HG03196 (cell line): ENCODE data around the gene CGB3.
"Not testable (repeated sequence)": the region's sequence is repeated elsewhere in the genome, so short reads cannot be mapped to it uniquely, and the experiment has no call there.

ENCODE experiments used
- ATAC-seq: cut with Tn5 transposase; IDR thresholded peaks from one replicate; pipeline ENCODE4 v1.9.1; 2021; ENCODE audit not compliant: unreplicated experiment

Gene CGB3

GRCh38 chr19:49042666-49043065, 18.5 kb upstream of the CGB3 start:
- not testable (repeated sequence) for ATAC-seq

DNA sequence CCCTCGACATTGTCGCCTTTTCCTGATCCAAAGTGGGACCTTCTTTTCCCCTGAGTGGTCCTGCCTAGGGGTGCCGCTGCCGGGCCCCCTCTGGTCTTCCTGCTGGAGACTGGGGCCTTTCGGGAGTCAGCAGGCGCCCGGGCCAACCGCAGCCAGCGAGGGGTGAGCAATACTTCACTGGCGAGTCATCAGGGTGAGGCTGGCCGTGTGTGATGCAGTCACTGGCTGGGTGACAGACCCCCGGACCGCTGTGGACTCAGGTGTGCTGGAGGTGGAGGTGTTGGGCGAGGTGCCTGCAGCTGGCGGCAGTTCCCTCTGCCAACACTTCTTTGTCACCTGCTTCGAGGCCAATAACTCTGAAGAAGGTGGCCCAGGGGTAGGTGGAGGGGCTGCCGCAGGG, 18.0 kb upstream of the CGB3 start:
- no peak for ATAC-seq

- ATAC-seq, result not testable (repeated sequence)
Observed at GRCh38 chr19:49039736-49040135, 15.6 kb upstream of the CGB3 start.

- not testable (repeated sequence) for ATAC-seq
Observed at GRCh38 chr19:49038557-49039276, 14.6 kb upstream of the CGB3 start.

DNA sequence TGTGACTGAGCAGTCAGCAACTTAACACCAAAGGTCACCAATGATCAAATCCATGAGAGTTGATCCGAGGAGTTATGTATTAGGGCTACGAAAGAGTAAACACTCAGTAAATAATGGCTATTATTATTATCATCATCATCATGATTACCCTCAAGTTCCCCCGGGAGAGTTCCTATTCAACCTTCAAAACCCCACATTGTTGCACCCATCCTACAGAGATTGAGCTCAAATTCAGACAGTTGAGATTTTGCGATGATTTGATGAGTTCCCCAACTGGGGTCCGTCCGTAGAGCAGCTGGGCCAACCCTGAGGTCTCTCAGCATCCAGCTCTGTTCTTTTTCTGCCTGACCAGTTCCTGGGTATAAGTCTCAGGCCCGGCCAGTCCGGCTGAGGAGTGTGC, 14.0 kb upstream of the CGB3 start:
- not testable (repeated sequence) for ATAC-seq

DNA sequence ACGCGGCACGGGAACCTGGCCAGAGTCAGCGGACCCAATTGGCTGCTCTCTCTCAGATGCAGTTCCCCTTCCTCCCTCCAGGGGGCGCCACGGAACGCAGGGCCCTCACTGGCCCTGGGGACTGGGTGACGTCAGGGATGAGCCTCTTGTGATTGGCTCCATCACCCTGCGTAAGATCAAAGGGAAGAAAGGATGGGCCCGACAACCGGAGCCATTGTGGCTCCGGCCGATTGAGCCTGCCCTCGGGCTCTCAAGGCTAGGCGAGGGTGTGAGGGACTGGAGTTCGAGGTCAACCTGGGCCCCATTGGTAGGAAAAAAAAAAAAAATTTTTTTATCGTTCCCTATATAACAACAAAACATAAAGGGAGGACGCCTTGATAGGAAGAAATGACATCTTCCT, 12.7 kb upstream of the CGB3 start, which contains the start of gene CGB1:
CGB1 (minus strand) TSS at position 81 of the 400 bp plus-strand sequence. CDS start 184 bp downstream, outside the sequence.
- ATAC-seq, result not testable (repeated sequence)

DNA sequence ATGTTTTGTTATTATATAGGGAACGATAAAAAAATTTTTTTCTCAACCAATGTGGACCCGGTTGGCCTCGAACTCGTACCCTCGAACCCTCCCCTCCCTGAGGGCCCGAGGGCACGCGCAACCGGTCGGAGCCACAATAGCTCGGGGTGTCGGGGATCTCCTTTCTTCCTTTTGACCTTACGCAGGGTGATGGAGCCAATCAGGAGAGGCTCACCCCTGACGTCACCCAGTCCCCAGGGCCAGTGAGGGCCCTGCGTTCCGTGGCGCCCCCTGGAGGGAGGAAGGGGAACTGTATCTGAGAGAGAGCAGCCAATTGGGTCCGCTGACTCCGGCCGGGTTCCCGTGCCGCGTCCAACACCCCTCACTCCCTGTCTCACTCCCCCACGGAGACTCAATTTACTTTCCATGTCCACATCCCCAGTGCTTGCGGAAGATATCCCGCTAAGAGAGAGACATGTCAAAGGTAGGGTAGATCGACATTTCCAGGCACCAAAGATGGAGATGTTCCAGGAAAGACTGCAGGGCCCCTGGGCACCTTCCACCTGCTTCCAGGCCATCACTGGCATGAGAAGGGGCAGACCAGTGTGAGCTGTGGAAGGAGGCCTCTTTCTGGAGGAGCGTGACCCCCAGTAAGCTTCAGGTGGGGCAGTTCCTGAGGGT, 7.6 kb upstream of the CGB3 start, which contains the start of gene CGB2:
CGB2 (plus strand) TSS at position 249 of the 660 bp plus-strand sequence; CDS start at position 455, 206 bp downstream.
- ATAC-seq, result not testable (repeated sequence)

- not testable (repeated sequence) for ATAC-seq
Observed at GRCh38 chr19:49030323-49030722, 6.2 kb upstream of the CGB3 start.

GRCh38 chr19:49029749-49030148, 5.6 kb upstream of the CGB3 start:
- ATAC-seq, result not testable (repeated sequence)

- not testable (repeated sequence) for ATAC-seq
Observed at GRCh38 chr19:49028686-49029085, 4.6 kb upstream of the CGB3 start.

- ATAC-seq, result not testable (repeated sequence)
Observed at GRCh38 chr19:49025599-49025998, 1.5 kb upstream of the CGB3 start.

GRCh38 chr19:49025088-49025487, 955 bp upstream of the CGB3 start:
- ATAC-seq, result not testable (repeated sequence)

DNA sequence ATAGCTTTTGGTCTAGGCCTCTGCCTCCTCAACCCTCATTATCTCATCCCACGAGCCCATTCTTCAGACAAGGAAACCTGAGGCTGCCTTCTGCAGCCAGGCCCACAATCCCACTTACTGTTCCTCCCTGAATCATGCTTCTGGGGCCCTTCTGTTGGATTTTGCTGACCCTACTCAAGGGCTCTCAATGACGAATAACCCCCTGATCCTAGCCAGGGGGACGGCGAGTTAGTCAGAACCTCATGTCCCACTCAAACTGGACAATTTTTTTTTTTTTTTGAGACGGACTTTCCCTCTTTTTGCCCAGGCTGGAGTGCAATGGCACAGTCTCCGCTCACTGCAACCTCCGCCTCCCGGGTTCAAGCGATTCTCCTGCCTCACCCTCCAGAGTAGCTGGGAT, 2.0 kb downstream of the CGB3 start:
- ATAC-seq, result no peak

DNA sequence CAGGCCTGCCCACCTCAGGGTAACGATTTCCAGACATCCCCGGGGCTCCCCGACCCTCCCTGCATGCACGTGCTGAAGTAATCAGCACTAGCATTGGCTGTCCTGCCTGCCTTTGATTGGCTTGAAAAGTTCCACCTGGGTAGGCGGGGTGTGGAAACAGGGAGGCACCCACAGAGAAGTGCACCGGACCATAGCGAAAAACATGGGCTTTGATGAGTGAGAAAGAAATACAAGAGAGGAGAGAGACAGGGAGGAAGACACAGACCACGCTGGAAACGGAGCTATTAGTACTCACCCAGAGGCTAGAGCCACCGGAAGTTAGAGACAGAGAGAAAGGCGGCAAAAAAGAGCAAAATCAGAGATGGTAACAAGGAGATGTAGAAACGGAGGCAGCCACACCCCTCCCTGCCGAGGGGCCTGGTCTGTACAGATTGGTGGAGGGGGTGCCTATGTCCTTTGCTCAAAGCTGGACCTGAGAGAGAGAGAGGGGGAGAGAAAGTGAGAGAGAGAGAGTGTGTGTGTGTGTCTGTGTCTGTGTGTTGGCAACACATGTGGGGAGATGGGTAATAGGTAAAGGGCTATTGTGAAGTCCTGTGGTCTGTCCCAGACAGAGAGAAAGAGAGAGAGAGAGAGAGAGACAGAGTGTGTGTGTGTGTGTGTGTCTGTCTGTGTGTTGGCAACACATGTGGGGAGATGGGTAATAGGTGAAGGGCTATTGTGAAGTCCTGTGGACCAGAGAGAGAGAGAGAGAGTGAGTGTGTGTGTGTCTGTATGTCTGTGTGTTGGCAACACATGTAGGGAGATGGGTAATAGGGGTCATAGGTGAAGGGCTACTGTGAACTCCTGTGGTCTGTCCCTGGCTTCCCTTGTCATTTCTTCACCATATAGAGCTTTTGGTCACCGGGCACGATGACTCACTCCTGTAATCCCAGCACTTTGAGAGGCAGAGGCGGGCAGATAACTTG, 2.9 kb downstream of the CGB3 start:
- ATAC-seq, result no peak

GRCh38 chr19:49020342-49020741, 3.8 kb downstream of the CGB3 start:
- no peak for ATAC-seq

- ATAC-seq, result no peak
Observed at GRCh38 chr19:49019242-49019932, 4.7 kb downstream of the CGB3 start.

GRCh38 chr19:49018388-49019241, 5.5 kb downstream of the CGB3 start:
- ATAC-seq, result not testable (repeated sequence)

- no peak for ATAC-seq
Observed at GRCh38 chr19:49017666-49018351, 6.3 kb downstream of the CGB3 start.
